Islet of Langerhans (tissue), 1 donor: Measurements from ENCODE around the gene RNF207.

Experiments
- FAIRE-seq: peaks from one replicate; lab custom pipeline; 2011; peaks lifted over from hg19 to GRCh38; lab: Jason Lieb, UNC

The RNF207 gene

DNA sequence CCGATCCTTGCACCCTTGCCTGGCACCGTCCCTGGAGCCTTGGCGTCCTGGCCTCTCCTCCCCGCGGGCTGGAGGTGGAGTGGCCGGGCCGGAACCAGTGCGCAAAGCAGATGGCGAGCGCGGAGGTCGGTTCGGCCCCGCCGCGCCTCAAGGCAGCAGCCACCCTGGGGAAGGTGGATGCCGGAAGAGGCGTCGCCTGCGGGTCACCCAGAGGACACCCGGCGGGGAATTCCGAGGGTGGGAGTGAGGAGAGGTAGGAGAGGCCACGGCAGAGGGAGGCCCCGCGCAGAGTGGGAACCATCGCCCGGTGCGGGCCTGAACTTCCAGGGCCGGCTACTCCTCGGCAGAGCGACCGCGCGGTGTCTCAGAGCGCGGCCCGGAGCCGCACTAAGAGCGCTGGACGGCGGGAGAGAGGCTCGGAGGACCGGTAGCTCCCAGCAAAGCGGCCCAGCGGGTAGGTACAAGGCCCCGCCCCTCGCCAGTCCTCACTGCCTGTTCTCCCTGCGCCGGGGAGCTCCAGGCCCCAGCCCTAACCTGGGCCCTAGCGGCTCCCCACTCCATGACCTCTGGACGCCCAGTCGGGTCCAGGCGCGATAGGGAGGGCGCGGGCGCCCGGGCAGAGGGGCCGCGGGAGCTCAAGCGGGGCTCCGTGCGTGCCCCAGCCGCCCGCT lies at the start of gene RNF207:
RNF207 (plus strand) TSS at position 271 of the 671 bp plus-strand sequence. CDS start 417 bp downstream, outside the sequence.
- no peak for FAIRE-seq

GRCh38 chr1:6157132-6157527 lies 48.8 kb upstream of the RNF207 start:
- FAIRE-seq = no peak

GRCh38 chr1:6157528-6158174 lies 48.3 kb upstream of the RNF207 start:
- no peak for FAIRE-seq

DNA sequence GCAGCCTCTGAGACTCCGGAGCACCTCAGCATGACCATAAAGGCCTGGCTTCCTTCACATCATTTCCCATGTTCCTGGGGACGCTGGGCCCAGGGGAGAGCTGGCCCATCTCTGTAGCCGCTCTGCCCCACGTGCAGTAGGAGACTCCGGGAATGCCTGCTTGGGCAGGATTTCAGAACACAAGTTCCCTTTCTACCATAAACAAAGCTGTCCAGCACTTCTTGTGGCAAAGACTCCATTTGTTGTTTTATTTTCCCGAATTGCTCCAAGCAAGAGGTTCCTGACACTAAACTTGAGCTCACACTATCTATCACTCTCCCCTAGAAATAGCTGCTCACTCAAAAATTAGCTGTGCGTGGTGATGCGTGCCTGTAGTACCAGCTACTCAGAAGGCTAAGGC lies 47.7 kb upstream of the RNF207 start:
- FAIRE-seq = no peak

DNA sequence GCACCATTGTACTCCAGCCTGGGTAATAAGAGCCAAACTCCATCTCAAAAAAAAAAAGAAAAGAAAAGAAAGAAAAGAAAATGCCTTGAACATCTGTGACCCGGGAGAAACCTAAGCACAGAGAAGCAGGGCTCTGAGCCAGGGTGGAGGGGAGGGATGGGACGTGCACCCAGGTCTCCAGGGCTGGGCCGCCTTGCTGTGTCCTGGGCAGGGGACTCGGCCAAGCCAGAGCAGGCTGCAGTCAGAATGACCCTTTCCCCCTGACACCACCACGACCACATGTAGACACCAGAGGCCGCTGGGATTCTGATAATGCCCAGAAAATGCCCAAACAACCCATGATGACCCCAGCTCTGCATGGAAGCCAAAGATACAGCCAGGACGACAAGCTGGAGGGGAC lies 43.6 kb upstream of the RNF207 start:
- FAIRE-seq = no peak

DNA sequence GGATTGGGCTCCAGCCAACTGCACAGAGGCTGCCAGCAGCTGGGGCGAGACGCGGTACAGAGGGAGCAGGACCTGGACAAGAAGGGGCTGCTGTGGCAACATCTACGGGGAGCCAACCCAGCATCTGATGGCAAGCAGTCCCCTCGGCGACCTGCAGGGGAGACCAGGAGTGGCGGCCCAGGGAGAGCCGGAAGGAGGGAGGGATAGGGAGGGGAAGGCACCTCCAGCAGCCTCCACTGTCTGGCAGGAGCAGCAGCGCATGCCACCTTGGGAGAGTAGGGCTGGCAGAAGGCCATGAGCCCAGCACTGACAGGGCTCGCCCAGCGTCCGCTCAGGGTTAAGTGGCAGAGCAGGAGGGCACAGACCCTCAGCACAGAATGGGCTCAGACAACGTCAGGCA lies 43.1 kb upstream of the RNF207 start:
- FAIRE-seq = no peak

DNA sequence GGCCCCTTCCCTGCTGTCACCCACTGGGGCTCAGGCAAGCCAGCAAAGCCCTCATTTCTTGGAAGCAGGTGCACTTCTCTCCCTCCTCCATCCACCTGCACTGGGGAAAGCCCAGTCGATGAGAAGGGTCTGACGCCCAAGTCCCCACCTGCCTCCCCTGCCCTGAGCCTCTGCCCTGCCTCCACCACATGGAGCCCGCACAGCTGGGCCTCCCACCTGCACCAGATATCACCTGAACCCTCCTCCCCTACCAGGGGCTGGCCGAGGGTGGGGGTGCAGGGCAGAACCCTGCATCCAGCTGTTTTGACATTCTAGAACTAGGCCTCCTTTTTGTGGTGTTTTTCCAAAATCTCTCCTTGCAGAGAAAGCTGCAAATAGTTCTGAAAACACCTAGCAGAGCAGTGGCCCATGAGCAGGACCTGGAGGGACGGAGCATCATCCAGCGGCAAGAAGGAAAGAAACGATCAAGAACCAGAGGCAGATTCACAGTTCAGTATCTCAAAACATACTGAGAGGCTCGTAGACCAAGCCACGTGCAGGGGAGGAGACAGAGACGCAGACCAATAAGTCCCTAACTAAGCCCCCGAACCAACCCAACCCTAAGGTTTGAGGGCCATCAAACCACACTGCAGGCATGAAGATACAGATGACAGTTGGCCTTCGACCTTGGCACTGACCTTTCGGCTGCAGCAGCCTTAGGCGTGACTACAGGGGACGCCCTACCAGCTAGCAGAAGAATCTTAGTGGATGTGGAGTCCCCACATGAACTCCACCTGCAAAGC lies 42.5 kb upstream of the RNF207 start:
- FAIRE-seq = no peak

DNA sequence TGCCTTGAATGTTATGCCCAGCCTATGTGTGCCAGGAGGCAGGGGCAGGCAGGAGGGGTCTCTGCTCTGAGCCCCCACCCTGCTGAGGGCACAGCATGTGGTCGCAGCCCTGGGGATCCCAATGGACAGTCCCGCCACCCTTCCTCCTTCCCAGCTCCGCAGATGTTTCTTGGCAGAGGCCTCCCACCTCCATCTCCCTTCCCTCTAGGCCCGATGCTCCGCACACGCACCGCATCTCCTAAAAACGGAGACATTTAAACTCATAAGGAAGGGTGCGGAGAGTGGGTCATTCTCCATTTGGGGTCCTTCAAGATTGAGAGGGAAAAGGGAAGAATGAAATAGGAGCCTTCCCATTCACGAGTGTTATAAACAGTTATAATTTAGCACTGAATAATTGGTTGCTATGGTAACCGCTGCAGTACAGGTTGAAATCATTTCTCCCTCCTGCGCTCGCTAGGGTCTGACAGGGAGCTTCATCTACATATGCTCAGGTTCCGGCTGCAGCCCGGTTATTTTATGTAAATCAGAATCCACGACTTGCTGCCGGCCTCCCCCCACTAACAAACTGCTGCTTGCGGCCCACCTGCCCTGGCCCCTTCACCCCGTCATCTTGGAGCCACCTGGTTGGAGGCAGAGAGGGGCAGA lies 41.8 kb upstream of the RNF207 start:
- FAIRE-seq = no peak

DNA sequence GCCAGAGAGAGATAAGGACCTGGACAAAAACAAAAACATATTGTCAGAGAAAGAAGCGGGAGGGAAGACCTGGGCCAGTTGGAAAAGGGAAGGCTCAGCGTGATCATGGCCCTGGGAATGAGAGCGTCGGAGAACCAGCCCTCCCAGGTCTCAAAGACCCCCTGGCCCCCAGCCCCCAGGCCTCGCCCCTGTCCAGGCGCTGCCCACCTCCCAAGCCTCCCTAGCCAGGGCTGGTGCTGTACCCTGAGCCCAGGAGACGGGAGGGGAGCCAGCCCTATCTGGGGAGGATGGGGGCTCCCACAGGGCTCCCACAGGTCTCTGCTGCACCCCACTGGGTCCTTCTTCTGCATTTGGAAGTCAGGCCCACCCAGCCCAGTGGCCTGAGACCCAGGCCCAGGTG lies 40.9 kb upstream of the RNF207 start:
- FAIRE-seq = no peak

DNA sequence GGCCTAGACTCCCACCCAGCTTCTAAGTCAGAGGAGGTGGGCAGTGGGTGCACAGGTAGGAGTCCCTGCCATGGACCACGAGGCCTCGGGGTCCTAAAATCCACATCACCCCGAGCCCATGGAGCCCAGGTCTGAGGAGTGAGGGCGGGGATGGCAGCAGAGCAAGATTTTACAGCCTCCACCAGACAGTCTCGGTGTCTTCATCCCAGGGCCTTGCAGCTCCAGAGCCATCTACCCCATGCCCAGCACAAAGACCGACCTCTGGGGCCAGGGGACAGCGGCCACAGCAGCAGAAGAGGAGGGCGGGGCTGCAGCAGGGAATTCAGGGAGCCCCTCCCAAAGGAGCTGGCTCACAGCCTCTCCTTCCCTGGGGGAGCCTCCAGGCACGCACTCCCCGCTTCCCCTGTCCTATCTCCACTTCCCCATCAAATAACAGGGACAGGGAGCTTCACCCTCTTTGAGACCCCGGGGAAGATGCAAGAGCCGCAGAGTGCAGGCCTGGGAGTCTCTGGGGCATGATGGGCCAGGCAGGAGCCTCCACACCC lies 40.4 kb upstream of the RNF207 start:
- FAIRE-seq = no peak

DNA sequence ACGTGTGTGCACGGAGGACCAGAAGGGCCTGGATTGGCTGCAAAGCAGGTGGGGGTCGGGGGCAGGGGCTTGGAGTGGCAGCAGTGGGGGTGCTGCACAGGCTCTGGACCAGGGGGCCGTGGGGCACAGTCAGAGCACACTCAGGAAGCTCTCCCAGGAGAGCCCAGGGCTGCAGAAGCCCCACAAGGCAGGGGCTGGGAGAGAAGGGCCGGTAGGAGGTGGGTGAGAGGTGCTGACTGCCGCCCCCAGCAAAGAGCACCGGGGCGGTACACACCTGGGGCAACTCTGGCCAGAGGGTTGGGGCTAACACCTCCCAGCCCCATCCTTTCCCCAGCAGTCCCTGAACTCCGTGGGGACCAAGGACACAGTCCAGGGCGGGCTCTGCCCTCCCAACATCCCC lies 39.7 kb upstream of the RNF207 start:
- FAIRE-seq = no peak

DNA sequence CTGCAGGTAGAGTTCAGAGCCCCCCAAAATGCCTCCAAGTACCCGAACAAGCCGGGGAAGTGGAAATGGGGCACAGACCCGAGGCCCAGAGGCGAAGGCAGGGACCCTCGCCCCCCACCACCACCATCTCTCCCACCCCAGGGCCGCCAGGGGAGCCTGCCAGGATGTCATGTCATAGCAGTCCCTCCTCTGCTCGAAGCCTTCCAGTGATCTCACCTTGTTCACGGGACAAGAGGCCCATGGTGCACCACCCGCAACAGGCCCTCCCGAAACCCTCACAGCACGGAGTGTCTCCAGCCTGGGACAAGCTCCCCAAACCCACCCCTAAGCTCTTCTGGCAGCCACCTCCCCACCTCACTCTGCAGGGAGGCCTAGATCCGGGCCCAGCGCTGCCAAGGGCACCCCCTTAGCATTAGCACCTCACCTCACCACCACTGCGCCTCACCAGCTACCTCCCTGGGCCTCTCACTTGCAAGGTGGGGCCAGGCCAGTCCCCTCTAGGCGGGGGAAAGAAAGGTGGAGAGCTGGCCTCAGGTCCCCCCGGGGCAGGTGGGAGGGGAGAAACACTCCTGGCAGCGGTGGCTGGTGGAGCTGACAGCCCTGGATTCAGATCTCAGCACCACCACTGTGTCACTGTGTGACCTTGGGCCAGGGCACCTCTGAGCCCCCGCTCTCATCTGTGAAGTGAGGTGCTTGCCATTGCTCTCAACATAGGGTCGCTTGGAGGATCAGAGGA lies 39.1 kb upstream of the RNF207 start:
- no peak for FAIRE-seq

GRCh38 chr1:6167391-6168303 lies 38.3 kb upstream of the RNF207 start:
- FAIRE-seq = no peak

DNA sequence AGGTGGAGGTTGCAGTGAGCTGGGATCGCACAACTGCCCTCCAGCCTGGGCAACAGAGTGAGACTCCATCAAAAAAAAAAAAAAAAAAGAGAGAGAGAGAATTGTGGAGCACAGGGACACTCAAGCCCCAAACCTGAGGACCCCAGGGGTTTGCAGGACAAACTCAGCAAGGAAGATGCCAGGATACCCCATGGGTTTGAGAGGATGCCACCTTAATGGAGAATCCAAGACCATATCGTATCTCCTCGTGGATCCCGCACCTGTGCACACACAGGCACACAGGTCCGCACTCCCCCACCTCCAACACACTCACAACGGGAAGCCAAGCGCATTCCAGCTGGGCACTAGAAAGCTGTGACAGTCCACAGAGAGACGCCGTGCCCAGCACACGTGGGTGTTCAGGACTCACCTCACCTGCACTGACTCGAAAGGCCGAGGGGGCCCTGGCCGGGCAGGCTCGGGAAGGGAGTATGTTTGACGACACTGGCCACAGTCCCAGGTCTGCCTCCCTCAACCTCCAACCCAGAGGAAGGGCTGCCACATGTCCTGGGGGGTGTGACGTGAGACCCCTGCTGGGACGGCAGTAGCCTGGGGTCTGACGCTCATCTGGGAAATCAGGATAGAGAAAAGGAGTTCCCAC lies 36.9 kb upstream of the RNF207 start:
- no peak for FAIRE-seq

DNA sequence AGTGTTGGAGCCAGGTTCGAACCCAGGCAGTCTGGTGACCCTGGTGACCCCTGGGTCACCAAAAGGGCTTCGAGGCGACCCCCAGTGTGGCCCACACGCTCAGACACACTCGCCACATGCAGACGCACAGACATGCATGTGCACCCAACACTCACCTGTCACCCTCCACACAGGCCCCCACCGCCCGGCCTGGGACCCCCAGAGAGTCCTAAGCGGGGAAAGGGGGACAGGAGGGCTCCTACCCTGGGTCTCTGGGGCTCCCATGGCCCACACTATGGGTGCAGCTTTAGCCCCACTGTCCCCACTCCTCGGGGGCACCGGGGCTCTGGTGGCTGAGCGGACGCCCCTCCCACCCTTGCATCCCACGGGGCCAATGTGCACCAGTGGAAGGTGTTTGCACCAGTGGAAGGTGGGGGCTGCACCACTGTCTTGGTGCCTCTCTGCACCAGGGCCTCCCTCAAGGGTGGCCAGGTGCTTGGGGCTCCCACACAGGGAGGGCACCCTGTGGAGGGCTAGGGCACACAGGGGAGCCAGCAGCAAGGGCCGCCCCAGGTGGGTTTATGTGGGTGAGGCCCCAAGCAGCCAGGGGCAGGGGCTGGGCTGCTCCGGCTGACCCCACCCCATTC lies 35.7 kb upstream of the RNF207 start:
- no peak for FAIRE-seq

GRCh38 chr1:6170742-6171201 lies 35.1 kb upstream of the RNF207 start:
- FAIRE-seq = no peak

DNA sequence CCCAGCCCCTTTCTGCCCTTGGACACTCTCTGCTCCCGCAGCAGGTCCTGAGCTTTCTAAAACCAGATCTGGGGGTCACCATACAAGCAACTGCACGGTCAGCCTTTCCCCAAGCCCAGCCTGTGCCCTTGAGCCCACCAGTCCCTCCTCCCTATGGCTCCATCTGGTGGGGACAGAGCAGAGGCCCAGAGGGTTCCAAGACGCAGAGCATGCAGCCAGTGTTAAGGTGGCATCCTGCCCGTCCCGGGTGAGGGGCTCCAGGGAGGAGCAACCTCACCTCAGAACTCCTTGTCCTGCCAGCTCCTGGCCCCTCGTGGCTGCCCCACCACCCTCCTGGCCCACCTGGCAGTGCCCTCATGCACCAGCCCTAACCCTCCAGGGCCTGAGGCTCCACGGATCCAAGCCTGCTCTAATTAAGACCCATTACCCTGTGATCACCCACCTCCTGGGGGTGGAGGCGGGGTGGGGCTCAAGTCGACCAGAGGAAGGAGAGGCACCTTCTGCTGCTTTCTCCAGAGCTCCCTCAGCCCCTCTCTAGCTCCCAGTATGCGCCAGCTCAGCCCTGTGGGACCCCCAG lies 34.3 kb upstream of the RNF207 start:
- no peak for FAIRE-seq

- no peak for FAIRE-seq
Measured at GRCh38 chr1:6172549-6172948, 33.4 kb upstream of the RNF207 start.
